Keratinocyte (primary cell): ENCODE results near the gene HDGFL2. TPM values are rescaled to one million over a fixed set of nuclear protein-coding genes. Genes with fewer than 3 reads are reported as not detected.

Source experiments
- DNase-seq: peaks from one replicate; pipeline ENCODE4 v3.0.0-alpha.2; 2011; ENCODE audit warnings: low read depth, missing footprints, low spot score
- FAIRE-seq: peaks from 2 replicates; lab custom pipeline; 2011; peaks lifted over from hg19 to GRCh38; lab: Jason Lieb, UNC
- H2AFZ ChIP-seq: 2 replicates; pipeline ENCODE4 v1.6.0; 2012; ENCODE audit warnings: low read length, control low read depth, inconsistent platforms; ENCODE audit not compliant: control insufficient read depth
- H3K27ac ChIP-seq: 2 replicates; pipeline ENCODE4 v1.5.1; 2011; ENCODE audit warnings: low read length; ENCODE audit not compliant: control insufficient read depth, insufficient read depth
- H3K27me3 ChIP-seq: 3 replicates; pipeline ENCODE4 v1.6.0; 2011; ENCODE audit warnings: low read length; ENCODE audit not compliant: control insufficient read depth, insufficient read depth; ENCODE audit errors: extremely low read depth
- H3K36me3 ChIP-seq, 2 experiments: 2 replicates in 1 of 2; 3 replicates in 1 of 2; pipeline ENCODE4 v1.5.1; 2011; ENCODE audit warnings: low read length in 2 of 2, mild to moderate bottlenecking in 1 of 2; ENCODE audit not compliant: control insufficient read depth in 2 of 2, insufficient read depth in 2 of 2; ENCODE audit errors: extremely low read depth in 1 of 2
- H3K4me1 ChIP-seq: 3 replicates; pipeline ENCODE4 v1.5.1; 2011; ENCODE audit warnings: low read length; ENCODE audit not compliant: control insufficient read depth, insufficient read depth; ENCODE audit errors: extremely low read depth
- H3K4me2 ChIP-seq: 3 replicates; pipeline ENCODE4 v1.6.0; 2011; ENCODE audit warnings: low read depth, low read length; ENCODE audit not compliant: control insufficient read depth, insufficient read depth; ENCODE audit errors: extremely low read depth
- H3K4me3 ChIP-seq, 3 experiments: fragments of 200-600 bp in 1 of 3; sonication (generic) in 1 of 3; 2 replicates in 2 of 3; 3 replicates in 1 of 3; pipeline ENCODE4 v1.5.1; 2011 to 2016; ENCODE audit warnings: low read length in 3 of 3, mild to moderate bottlenecking in 3 of 3, control low read depth in 2 of 3, inconsistent platforms in 1 of 3, low read depth in 1 of 3, mixed read lengths in 1 of 3, mixed run types in 1 of 3, moderate library complexity in 1 of 3; ENCODE audit not compliant: control insufficient read depth in 2 of 3, insufficient read depth in 2 of 3; ENCODE audit errors: extremely low read depth in 1 of 3
- H3K79me2 ChIP-seq: 2 replicates; pipeline ENCODE4 v1.6.0; 2012; ENCODE audit warnings: low read length; ENCODE audit not compliant: control insufficient read depth, insufficient read depth
- H3K9ac ChIP-seq: 3 replicates; pipeline ENCODE4 v1.6.0; 2011; ENCODE audit warnings: low read length; ENCODE audit not compliant: control insufficient read depth, insufficient read depth; ENCODE audit errors: extremely low read depth
- H3K9me1 ChIP-seq: 3 replicates; pipeline ENCODE4 v1.6.0; 2011; ENCODE audit warnings: low read length; ENCODE audit not compliant: control insufficient read depth, insufficient read depth; ENCODE audit errors: extremely low read depth
- H3K9me3 ChIP-seq: 2 replicates; pipeline ENCODE4 v1.5.1; 2012; ENCODE audit warnings: low read depth, low read length; ENCODE audit not compliant: control insufficient read depth
- H4K20me1 ChIP-seq: 3 replicates; pipeline ENCODE4 v1.6.0; 2011; ENCODE audit warnings: low read length; ENCODE audit not compliant: control insufficient read depth, insufficient read depth; ENCODE audit errors: extremely low read depth
- CTCF ChIP-seq, 3 experiments: IDR thresholded peaks in 1 of 3; conservative IDR thresholded peaks in 1 of 3; optimal IDR thresholded peaks in 1 of 3; 2 replicates in 2 of 3; 3 replicates in 1 of 3; pipeline versions ENCODE3 to v1.5.1; 2011; ENCODE audit warnings: low read length in 3 of 3, mild to moderate bottlenecking in 3 of 3, moderate library complexity in 2 of 3, control low read depth in 1 of 3, inconsistent platforms in 1 of 3; ENCODE audit not compliant: insufficient read depth in 2 of 3; ENCODE audit errors: extremely low read depth in 1 of 3
- EZH2 ChIP-seq: IDR thresholded peaks from one replicate; pipeline ENCODE4 v1.6.1; 2012; ENCODE audit warnings: inconsistent platforms, mild to moderate bottlenecking, low read length, moderate library complexity
- dilution Hi-C: fragments of 300-500 bp; cut with MboI; formaldehyde crosslinking; loops from one replicate; pipeline ENCODE4 v1.7.0; 2020; ENCODE audit warnings: low sequenced_read_pairs; ENCODE audit not compliant: extremely low pct_ligation_motif_present
- polyA plus RNA-seq, 5 experiments: library from polyadenylated mRNA; depleted of rRNA in 3 of 5; stranded (reverse) in 3 of 5; stranded (forward) in 1 of 5; unstranded in 1 of 5; fragments of >200 nt; gene quantifications; 1 replicate in 1 of 5; 2 replicates in 3 of 5; 3 replicates in 1 of 5; pipeline versions ENCODE4 v1.2.1 to v1.2.3, GENCODE V29; 2011 to 2012; ENCODE audit warnings: missing spikeins in 2 of 5, low read depth in 1 of 5, low replicate concordance in 1 of 5

The HDGFL2 gene
- polyA plus RNA-seq, 1 donor (not counting 4 experiments of a cell fraction or from before 2014, with no cell fraction given), result 19.5 TPM

- DNase-seq (no peak), FAIRE-seq (no peak)
- Histone ChIP-seq H3K79me2 (no peaks in the 10 kb centered on the region), H3K9ac (no peak overlapping the region), H3K27me3 (no peaks in the 10 kb centered on the region), H4K20me1 (no peaks in the 10 kb centered on the region), H3K4me2 (no peak overlapping the region), H3K36me3 (peaks cover 50 to 55% of the 10 kb centered on the region in 2 experiments), H3K4me3 (no peak overlapping the region), H3K4me1 (peaks cover 5% of the 10 kb centered on the region), H3K9me3 (no peaks in the 10 kb centered on the region), H3K9me1 (no peaks in the 10 kb centered on the region), H3K27ac (no peak overlapping the region), H2AFZ (no peak overlapping the region)
- TF ChIP-seq EZH2 (no peak), CTCF (optimal IDR thresholded peaks at IDR 0.05 in 1 of 3, IDR thresholded peaks at IDR 0.05 in 1 of 3, conservative IDR thresholded peaks at IDR 0.05 in 1 of 3; ENCODE audit: extremely low read depth in 1 of 3, insufficient read depth in 2 of 3, low read length in 3 of 3) (no peak)
- dilution Hi-C loops, result no loop called here
These were observed 25.3 kb upstream of the HDGFL2 start for GRCh38 chr19:4446704-4447200.

- Histone ChIP-seq H3K36me3 (peaks cover 56 to 58% of the 10 kb centered on the region in 2 experiments), H2AFZ (no peak overlapping the region), H3K9me1 (no peaks in the 10 kb centered on the region), H3K9me3 (no peaks in the 10 kb centered on the region), H3K4me2 (no peak overlapping the region), H3K79me2 (no peaks in the 10 kb centered on the region), H4K20me1 (no peaks in the 10 kb centered on the region), H3K27ac (no peak overlapping the region), H3K27me3 (no peaks in the 10 kb centered on the region), H3K4me3 (no peak overlapping the region), H3K4me1 (peaks cover 5% of the 10 kb centered on the region), H3K9ac (no peak overlapping the region)
- no peak for TF ChIP-seq EZH2
- TF ChIP-seq CTCF (optimal IDR thresholded peaks at IDR 0.05 in 1 of 3, IDR thresholded peaks at IDR 0.05 in 1 of 3, conservative IDR thresholded peaks at IDR 0.05 in 1 of 3; ENCODE audit: extremely low read depth in 1 of 3, insufficient read depth in 2 of 3, low read length in 3 of 3), result no peak
- DNase-seq (no peak), FAIRE-seq (no peak)
- dilution Hi-C loops, result no loop called here
These were observed 24.6 kb upstream of the HDGFL2 start for GRCh38 chr19:4447327-4448146.
